ENCODE results near the gene CA7. TPM values are rescaled to one million over a fixed set of nuclear protein-coding genes. Genes with fewer than 3 reads are reported as not detected.

CA7 gene
- total RNA-seq: not detected in 2 replicates

DNA sequence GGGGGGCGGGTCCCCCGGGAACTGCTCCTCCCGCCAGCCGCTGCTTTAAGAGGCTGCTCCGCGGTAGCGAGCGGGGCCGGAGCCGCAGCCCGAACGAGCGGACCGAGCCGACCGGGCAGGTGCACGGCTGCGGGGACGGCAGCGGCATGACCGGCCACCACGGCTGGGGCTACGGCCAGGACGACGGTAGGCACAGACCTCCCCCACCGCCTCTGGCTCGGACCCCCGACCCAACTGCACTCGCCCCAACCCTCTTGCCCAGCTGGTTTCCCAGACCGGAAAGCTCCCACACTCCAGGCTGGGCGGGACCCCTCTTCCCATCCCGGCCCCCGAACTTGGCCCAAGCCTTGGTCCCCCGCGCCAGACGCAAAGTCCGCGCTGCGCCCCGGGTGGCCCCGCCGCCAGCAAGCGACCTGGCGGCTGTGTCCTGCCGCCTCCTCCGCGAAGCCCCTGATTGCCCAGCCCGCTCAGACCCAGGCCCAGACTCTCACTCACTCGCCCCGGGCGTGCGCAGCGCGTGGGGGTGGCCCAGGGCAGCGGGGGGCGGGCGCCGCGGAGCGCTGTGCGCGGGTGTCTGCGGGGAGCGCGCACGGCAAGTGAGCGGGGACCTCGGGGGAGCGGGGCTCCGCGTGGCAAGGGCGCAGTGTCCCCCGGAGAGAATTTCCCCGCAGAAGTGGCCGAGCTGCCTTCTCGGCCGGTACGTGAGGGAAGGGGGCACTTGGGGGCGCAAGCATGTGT is at the start of gene CA7:
Gene CA7 (plus strand): TSS at position 73 of the 738 bp plus-strand sequence. CDS start 74 bp downstream, at position 147.

DNA sequence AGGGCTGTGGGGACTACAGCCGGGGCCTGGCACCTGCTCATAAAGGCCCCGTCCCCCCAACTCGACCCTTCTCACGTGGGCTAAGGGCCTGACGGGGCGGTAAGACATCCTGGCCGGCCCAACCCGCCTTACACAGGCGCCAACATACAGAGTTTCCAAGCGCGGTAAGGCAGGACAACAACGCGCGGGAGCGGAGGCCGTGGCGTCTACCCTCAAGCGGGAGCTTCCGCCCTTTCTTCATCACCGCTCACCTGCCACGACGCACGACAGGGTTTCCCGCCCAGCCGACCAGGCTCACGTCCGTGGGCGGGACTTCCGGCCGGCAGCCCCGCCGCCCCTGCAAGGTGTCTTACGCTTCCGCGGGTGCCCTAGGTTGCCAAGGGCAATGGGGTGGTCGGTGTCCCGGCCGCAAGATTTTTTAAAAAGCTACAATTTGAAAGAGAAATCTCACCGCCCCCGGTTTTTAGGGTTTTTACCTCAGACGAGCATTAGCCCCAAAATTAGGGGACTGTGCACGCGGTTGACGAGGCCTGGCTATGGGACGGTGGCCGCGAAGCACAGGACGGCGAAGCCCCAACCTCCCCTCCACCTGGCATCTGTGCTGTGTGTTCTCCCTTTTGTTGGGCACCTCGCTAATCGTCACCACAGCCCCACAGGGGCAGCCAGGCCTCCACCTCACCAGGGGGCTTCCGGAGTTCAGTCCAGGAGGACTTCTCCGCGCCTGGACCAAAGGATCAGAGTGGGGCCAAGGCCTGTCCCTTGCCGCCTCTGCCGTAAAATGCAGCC is 42.7 kb upstream of the CA7 start, which contains the start of gene TERB1:
Gene TERB1 (minus strand): TSS at position 265 of the 786 bp plus-strand sequence. CDS start 4,786 bp downstream, outside the sequence.

DNA sequence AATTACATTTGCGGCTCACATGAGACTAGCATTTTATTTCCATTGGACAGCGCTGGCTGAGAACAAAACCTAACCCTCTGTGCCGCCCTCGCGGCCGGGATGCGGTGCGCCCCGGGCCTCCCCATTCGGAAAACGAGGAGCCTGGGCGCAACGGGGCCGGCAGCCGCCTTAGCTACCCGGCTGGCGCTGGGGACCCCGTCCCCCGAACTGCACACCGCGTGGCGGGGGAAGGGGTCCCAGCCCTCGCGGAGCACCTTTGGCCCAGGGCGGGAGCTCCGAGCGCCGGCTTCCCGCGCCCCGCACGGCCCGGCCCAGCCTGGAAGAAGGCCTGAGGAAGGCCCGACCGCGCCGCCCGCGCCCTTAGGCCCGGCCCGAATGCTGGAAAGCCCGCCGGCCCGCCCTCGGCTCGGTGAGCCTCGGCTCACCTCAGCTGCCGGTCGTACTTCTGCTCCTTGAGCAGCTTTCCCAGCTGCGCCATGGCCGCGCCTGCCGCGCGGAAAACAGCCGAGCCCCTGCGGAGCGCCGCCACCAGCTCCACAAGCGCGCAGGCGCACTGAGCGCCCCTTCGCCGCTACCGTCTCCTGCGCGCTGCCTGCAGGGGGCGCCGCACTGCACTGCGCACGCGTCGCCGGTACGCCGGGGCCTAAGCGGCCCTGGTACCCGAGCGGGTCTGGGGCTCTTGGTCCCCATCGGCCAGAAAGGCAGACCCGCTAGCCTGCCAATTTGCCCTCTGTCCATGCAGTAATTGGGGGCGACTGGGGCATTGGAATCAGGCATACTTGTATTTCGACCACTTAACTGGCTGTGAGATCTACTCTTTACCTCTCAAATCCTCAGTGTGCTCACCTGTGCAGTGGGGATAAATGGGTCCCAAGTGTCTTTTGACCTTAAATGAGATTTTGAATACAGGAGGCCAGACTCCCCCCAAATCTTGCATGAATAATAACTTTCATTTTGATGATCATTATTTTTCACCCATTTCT is 13.5 kb upstream of the CA7 start, which contains the start of gene NAE1:
Gene NAE1 (minus strand): TSS at position 555 of the 983 bp plus-strand sequence. CDS start 77 bp downstream, at position 478.

DNA sequence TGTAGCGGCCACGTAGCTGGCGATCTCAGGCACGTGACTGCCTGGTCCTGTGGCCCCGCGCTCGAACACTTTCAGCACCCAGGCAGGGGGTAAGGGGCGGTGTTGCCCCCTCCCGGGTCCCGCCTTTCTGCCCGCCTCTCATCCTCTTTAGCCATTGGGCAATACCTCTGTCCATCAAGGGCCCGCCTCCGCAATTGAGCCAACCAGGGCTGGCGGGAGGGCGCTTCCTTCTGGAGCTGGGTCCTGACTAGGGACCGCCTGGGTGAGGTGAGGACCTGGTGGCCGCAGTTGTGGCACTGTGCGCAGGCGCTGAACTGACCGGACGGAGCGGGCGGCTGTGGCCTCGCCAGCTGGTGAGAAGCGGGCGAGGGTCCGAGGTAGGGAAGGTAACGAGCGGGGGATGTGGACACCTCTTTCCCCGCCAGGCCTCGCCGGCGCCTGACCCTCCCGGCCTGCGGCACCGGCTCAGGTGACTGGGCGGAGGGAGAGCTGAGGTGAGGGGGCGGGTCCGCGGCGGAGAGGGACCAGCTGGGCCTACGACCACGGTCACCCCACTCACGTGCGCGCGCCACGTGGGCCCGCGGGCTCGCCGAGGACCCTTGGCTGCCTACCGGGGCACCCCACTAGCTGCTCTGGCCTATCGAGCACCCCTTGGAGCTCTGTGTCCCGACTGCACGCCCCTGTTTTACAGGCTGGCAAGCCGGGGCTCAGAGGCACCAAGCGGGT is 36.2 kb downstream of the CA7 start, which contains the start of gene PDP2:
Gene PDP2 (plus strand): TSS at position 228 of the 726 bp plus-strand sequence. CDS start 3,770 bp downstream, outside the sequence.

Other genes starting within 250 kb of the CA7 start
- gene CMTM3, start 239.7 kb upstream of the CA7 start, total RNA-seq: 8.0 and 14.8 TPM in 2 replicates
- gene CMTM4, start 147.7 kb upstream of the CA7 start, total RNA-seq: 17.5 and 23.0 TPM in 2 replicates
- gene DYNC1LI2, start 92.8 kb upstream of the CA7 start, total RNA-seq: 164 and 205 TPM in 2 replicates
- under 0.01 TPM in 1 of 2 replicates, not detected in the other for gene TERB1, start 42.8 kb upstream of the CA7 start, total RNA-seq
- 63.5 and 78.5 TPM in 2 replicates for gene NAE1, start 13.4 kb upstream of the CA7 start, total RNA-seq
- gene PDP2, start 36.1 kb downstream of the CA7 start, total RNA-seq: 8.0 and 20.1 TPM in 2 replicates
- not detected in 2 replicates for gene CDH16, start 74.5 kb downstream of the CA7 start, total RNA-seq
- 21.1 and 37.4 TPM in 2 replicates for gene RRAD, start 81.1 kb downstream of the CA7 start, total RNA-seq
- gene CIAO2B, start 90.0 kb downstream of the CA7 start, total RNA-seq: 139 and 204 TPM in 2 replicates
- gene CES2, start 91.1 kb downstream of the CA7 start, total RNA-seq: 18.4 and 32.4 TPM in 2 replicates
- 0.65 and 0.89 TPM in 2 replicates for gene CES3, start 116.9 kb downstream of the CA7 start, total RNA-seq
- gene CES4A, start 144.2 kb downstream of the CA7 start, total RNA-seq: 1.3 and 3.0 TPM in 2 replicates
- 98.3 and 162 TPM in 2 replicates for gene CBFB, start 184.7 kb downstream of the CA7 start, total RNA-seq

Measured in smooth muscle cell of the umbilical artery (primary cell).